Muscle layer of duodenum (tissue), 2 donors: ENCODE data around the gene PRKCQ.
A peak's percentile ranks its signal among the peaks of the same experiment; 100 is the strongest.

Experiments used
- H3K27ac ChIP-seq: one replicate; pipeline ENCODE4 v1.7.0; 2013; ENCODE audit warnings: mild to moderate bottlenecking, low read length
- H3K27me3 ChIP-seq: one replicate; pipeline ENCODE4 v1.7.0; 2013; ENCODE audit warnings: low read depth, mild to moderate bottlenecking, control low read depth, low read length
- H3K36me3 ChIP-seq, 2 donors: one replicate each; pipeline ENCODE4 v1.7.0; 2013; ENCODE audit warnings: low read length in 2 of 2, control low read depth in 1 of 2, mild to moderate bottlenecking in 1 of 2; ENCODE audit not compliant: insufficient read depth in 2 of 2, control insufficient read depth in 1 of 2
- H3K4me1 ChIP-seq, 2 donors: one replicate each; pipeline ENCODE4 v1.7.0; 2013; ENCODE audit warnings: low read length in 2 of 2, mild to moderate bottlenecking in 2 of 2, control low read depth in 1 of 2, moderate library complexity in 1 of 2; ENCODE audit not compliant: insufficient read depth in 2 of 2, control insufficient read depth in 1 of 2
- H3K4me3 ChIP-seq, 2 donors: one replicate each; pipeline ENCODE4 v1.7.0; 2013; ENCODE audit warnings: low read length in 2 of 2, low read depth in 1 of 2, mild to moderate bottlenecking in 1 of 2
- H3K9me3 ChIP-seq, 2 donors: one replicate each; pipeline ENCODE4 v1.7.0; 2013; ENCODE audit warnings: low read length in 2 of 2, control low read depth in 1 of 2, mild to moderate bottlenecking in 1 of 2; ENCODE audit not compliant: control insufficient read depth in 1 of 2
- donor health status: healthy.

The PRKCQ gene

GRCh38 chr10:6580279-6581029 is 378 bp upstream of the PRKCQ start:
- peak overlapping the region; percentile 71 to 76 for H3K4me3 ChIP-seq
- H3K27ac ChIP-seq: peak overlapping the region; percentile 47
- no peaks in the 10 kb centered on the region for H3K36me3 ChIP-seq
- H3K27me3 ChIP-seq: peaks cover 12% of the 10 kb centered on the region
- peaks cover 0 to 3% of the 10 kb centered on the region in 2 donors for H3K9me3 ChIP-seq
- peaks cover 0 to 8% of the 10 kb centered on the region in 2 donors for H3K4me1 ChIP-seq

GRCh38 chr10:6579183-6579903 is 733 bp downstream of the PRKCQ start:
- Histone ChIP-seq H3K27ac (no peak overlapping the region), H3K4me1 (peaks cover 0 to 8% of the 10 kb centered on the region in 2 donors), H3K36me3 (no peaks in the 10 kb centered on the region), H3K27me3 (peaks cover 12% of the 10 kb centered on the region), H3K4me3 (peak overlapping the region; percentile 42 to 76), H3K9me3 (peaks cover 0 to 3% of the 10 kb centered on the region in 2 donors)

- Histone ChIP-seq H3K36me3 (no peaks in the 10 kb centered on the region), H3K4me3 (no peak overlapping the region), H3K27me3 (peaks cover 12% of the 10 kb centered on the region), H3K4me1 (peaks cover 0 to 8% of the 10 kb centered on the region in 2 donors), H3K9me3 (peaks cover 0 to 3% of the 10 kb centered on the region in 2 donors), H3K27ac (peak overlapping the region; percentile 16)
Measured at GRCh38 chr10:6578795-6579182, 1.3 kb downstream of the PRKCQ start.

- Histone ChIP-seq H3K27me3 (peaks cover 12% of the 10 kb centered on the region), H3K9me3 (peaks cover 0 to 3% of the 10 kb centered on the region in 2 donors), H3K36me3 (no peaks in the 10 kb centered on the region), H3K4me3 (no peak overlapping the region), H3K27ac (peak overlapping the region; percentile 16), H3K4me1 (peaks cover 0 to 8% of the 10 kb centered on the region in 2 donors)
Measured at GRCh38 chr10:6578251-6578771, 1.8 kb downstream of the PRKCQ start.

- Histone ChIP-seq H3K36me3 (no peaks in the 10 kb centered on the region), H3K27me3 (peaks cover 12% of the 10 kb centered on the region), H3K9me3 (peaks cover 0 to 3% of the 10 kb centered on the region in 2 donors), H3K4me1 (peaks cover 0 to 8% of the 10 kb centered on the region in 2 donors), H3K4me3 (no peak overlapping the region), H3K27ac (no peak overlapping the region)
Measured at GRCh38 chr10:6576326-6576725, 3.8 kb downstream of the PRKCQ start.

GRCh38 chr10:6574664-6575176 is 5.4 kb downstream of the PRKCQ start:
- H3K36me3 ChIP-seq: no peaks in the 10 kb centered on the region
- H3K4me3 ChIP-seq: no peak overlapping the region
- H3K27me3 ChIP-seq: peaks cover 12% of the 10 kb centered on the region
- H3K4me1 ChIP-seq: peaks cover 0 to 4% of the 10 kb centered on the region in 2 donors
- H3K9me3 ChIP-seq: peaks cover 0 to 3% of the 10 kb centered on the region in 2 donors
- no peak overlapping the region for H3K27ac ChIP-seq

- H3K27ac ChIP-seq: no peak overlapping the region
- H3K9me3 ChIP-seq: no peaks in the 10 kb centered on the region
- no peaks in the 10 kb centered on the region for H3K4me1 ChIP-seq
- H3K4me3 ChIP-seq: no peak overlapping the region
- H3K36me3 ChIP-seq: no peaks in the 10 kb centered on the region
- H3K27me3 ChIP-seq: no peaks in the 10 kb centered on the region
Measured at GRCh38 chr10:6570893-6571292, 9.2 kb downstream of the PRKCQ start.

GRCh38 chr10:6569259-6569658 is 10.8 kb downstream of the PRKCQ start:
- Histone ChIP-seq H3K4me1 (no peaks in the 10 kb centered on the region), H3K36me3 (no peaks in the 10 kb centered on the region), H3K4me3 (no peak overlapping the region), H3K9me3 (no peaks in the 10 kb centered on the region), H3K27ac (no peak overlapping the region), H3K27me3 (no peaks in the 10 kb centered on the region)

- no peaks in the 10 kb centered on the region for H3K4me1 ChIP-seq
- H3K9me3 ChIP-seq: no peaks in the 10 kb centered on the region
- no peak overlapping the region for H3K4me3 ChIP-seq
- H3K27me3 ChIP-seq: no peaks in the 10 kb centered on the region
- H3K36me3 ChIP-seq: no peaks in the 10 kb centered on the region
- H3K27ac ChIP-seq: no peak overlapping the region
Measured at GRCh38 chr10:6567884-6568283, 12.2 kb downstream of the PRKCQ start.

- Histone ChIP-seq H3K36me3 (no peaks in the 10 kb centered on the region), H3K4me3 (no peak overlapping the region), H3K9me3 (no peaks in the 10 kb centered on the region), H3K4me1 (no peaks in the 10 kb centered on the region), H3K27ac (no peak overlapping the region), H3K27me3 (no peaks in the 10 kb centered on the region)
Measured at GRCh38 chr10:6567203-6567703, 12.8 kb downstream of the PRKCQ start.

- no peaks in the 10 kb centered on the region for H3K27me3 ChIP-seq
- no peaks in the 10 kb centered on the region for H3K4me1 ChIP-seq
- no peak overlapping the region for H3K27ac ChIP-seq
- no peaks in the 10 kb centered on the region for H3K36me3 ChIP-seq
- H3K4me3 ChIP-seq: no peak overlapping the region
- H3K9me3 ChIP-seq: no peaks in the 10 kb centered on the region
Measured at GRCh38 chr10:6565588-6565987, 14.5 kb downstream of the PRKCQ start.
